Caco-2 (cell line): ENCODE measurements around the gene CD200R1. TPM values are rescaled to one million over a fixed set of nuclear protein-coding genes. Genes with fewer than 3 reads are reported as not detected.

Source experiments
- BruUV-seq: library from RNA; stranded (reverse); fragments of 400-500 nt; replicated peaks from 2 replicates; lab custom pipeline; 2021; lab: Mats Ljungman, UMichigan
- CTCF ChIA-PET: fragments of 300-600 bp; sonication (Branson Sonifier 250); formaldehyde crosslinking; loops from one replicate; lab custom pipeline; 2022; ENCODE audit warnings: antibody characterized with exemption; lab: Charles Lee
- POLR2A ChIA-PET: fragments of 300-600 bp; sonication (Branson Sonifier 250); formaldehyde crosslinking; loops from one replicate; lab custom pipeline; 2022; ENCODE audit warnings: antibody characterized with exemption; lab: Charles Lee
- DNase-seq, 2 experiments: peaks; one replicate each; pipeline versions ENCODE4 v3.0.0 to v3.0.0-alpha.2; 2020 to 2022
- H3K27me3 ChIP-seq: replicated peaks from 2 replicates; pipeline ENCODE4 v1.6.0; 2011; ENCODE audit warnings: low read length; ENCODE audit not compliant: control insufficient read depth, insufficient read depth
- H3K36me3 ChIP-seq: 2 replicates; pipeline ENCODE4 v1.5.1; 2011; ENCODE audit warnings: low read length; ENCODE audit not compliant: control insufficient read depth, insufficient read depth
- H3K4me1 ChIP-seq: fragments of 250-450 bp; sonication (Bioruptor Pico); 2 replicates; pipeline ENCODE4 v1.5.1; 2020; ENCODE audit warnings: mild to moderate bottlenecking
- H3K4me3 ChIP-seq: 2 replicates; pipeline ENCODE4 v1.5.1; 2011; ENCODE audit warnings: low read depth, mild to moderate bottlenecking, control low read depth, low read length
- H3K9me3 ChIP-seq: fragments of 250-450 bp; sonication (Bioruptor Pico); 2 replicates; pipeline ENCODE4 v1.5.1; 2020; ENCODE audit warnings: mild to moderate bottlenecking, moderate library complexity
- H3K27ac Mint-ChIP-seq: one replicate; pipeline ENCODE4 v1.8.0; 2022; ENCODE audit warnings: mixed read lengths; ENCODE audit not compliant: unreplicated experiment
- H3K27me3 Mint-ChIP-seq: one replicate; pipeline ENCODE4 v1.8.0; 2022; ENCODE audit warnings: mixed read lengths; ENCODE audit not compliant: insufficient read depth, unreplicated experiment
- H3K36me3 Mint-ChIP-seq: one replicate; pipeline ENCODE4 v1.8.0; 2022; ENCODE audit warnings: mild to moderate bottlenecking, mixed read lengths; ENCODE audit not compliant: insufficient read depth, unreplicated experiment
- H3K4me1 Mint-ChIP-seq: one replicate; pipeline ENCODE4 v1.8.0; 2022; ENCODE audit warnings: low read depth, mixed read lengths; ENCODE audit not compliant: unreplicated experiment
- H3K4me3 Mint-ChIP-seq: one replicate; pipeline ENCODE4 v1.8.0; 2022; ENCODE audit warnings: mild to moderate bottlenecking, moderate library complexity, mixed read lengths; ENCODE audit not compliant: unreplicated experiment
- H3K9me3 Mint-ChIP-seq: one replicate; pipeline ENCODE4 v1.8.0; 2022; ENCODE audit warnings: mixed read lengths; ENCODE audit not compliant: unreplicated experiment
- intact Hi-C: fragments of 100-400 bp; cut with micrococcal nuclease; formaldehyde crosslinking; loops from one replicate; pipeline ENCODE4 v1.10.0; 2022; ENCODE audit not compliant: unreplicated experiment
- total RNA-seq: library from RNA; stranded (reverse); gene quantifications from 2 replicates; pipeline ENCODE4 v1.2.3, GENCODE V29; 2022
- TF ChIP-seq, protein P1 (sequence below), 2 experiments: fragments of 200-600 bp in 1 of 2; IDR thresholded peaks; 1 replicate in 1 of 2; 2 replicates in 1 of 2; pipeline versions ENCODE4 v1.5.1 to v1.8.0; 2011 to 2022; ENCODE audit warnings: antibody characterized with exemption in 1 of 2, control low read depth in 1 of 2, inconsistent platforms in 1 of 2, low read depth in 1 of 2, low read length in 1 of 2, mild to moderate bottlenecking in 1 of 2, moderate library complexity in 1 of 2; ENCODE audit not compliant: insufficient read depth in 1 of 2, severe bottlenecking in 1 of 2, unreplicated experiment in 1 of 2

The CD200R1 gene
- total RNA-seq, 1 experiment from 2014 or later, result 0.11 TPM

DNA sequence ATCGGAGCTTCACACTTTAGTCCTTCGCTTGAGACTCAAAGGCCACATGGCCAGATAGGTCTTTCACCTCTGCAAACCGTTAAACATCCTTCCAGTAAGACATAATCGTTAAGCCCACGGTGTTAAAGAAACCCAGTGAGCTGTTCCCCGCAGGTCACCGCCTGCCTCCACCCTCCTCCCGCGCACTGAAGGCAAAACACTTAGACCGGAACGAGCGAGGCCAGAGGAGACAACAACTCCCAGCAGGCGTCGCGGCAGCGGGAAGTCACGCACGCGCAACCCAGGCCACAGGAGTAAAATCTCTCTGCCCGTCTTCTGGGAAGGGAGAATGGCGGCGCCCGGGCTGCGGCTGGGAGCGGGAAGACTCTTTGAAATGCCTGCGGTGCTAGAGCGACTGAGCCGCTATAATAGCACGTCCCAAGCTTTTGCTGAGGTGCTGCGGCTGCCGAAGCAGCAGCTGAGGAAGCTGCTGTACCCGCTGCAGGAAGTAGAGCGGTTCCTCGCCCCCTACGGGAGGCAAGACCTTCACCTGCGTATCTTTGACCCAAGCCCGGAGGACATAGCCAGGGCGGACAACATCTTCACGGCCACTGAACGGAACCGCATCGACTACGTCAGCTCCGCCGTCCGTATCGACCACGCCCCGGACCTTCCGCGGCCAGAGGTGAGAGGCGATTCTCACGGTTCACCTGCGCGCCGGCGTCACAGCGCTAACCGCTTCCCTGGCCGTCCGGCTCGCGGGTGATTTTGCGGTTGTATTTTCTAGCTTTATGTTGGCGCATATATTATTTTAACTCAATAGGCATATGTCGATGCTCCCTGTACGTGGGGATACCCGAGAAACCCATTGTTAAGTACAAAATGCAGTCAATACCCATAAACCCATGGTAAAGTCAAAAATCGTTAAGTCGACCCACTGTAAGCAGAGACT lies 16.0 kb upstream of the CD200R1 start, which contains the start of gene GTPBP8:
Gene GTPBP8, plus strand, starts transcription at position 313 of the 931 bp plus-strand sequence. Its CDS starts 16 bp downstream, at position 329.
- BruUV-seq, result TSS peak; percentile 83
- Mint-ChIP-seq H3K27ac (peak within 1 kb of the TSS; percentile 94), H3K27me3 (no peaks in the 10 kb centered on the region), H3K4me3 (peak within 1 kb of the TSS; percentile 87), H3K9me3 (no peaks in the 10 kb centered on the region), H3K36me3 (peaks cover 8% of the 10 kb centered on the region), H3K4me1 (peaks cover 15% of the 10 kb centered on the region)
- H3K4me1 ChIP-seq, result peaks cover 16% of the 10 kb centered on the region; the same call in 1 of the 2 replicates
- H3K4me3 ChIP-seq, result peak within 1 kb of the TSS; percentile 59
- CTCF ChIA-PET, result interaction anchor here (0.6 to 1.6 kb wide), 4 partner anchors 52 to 273 kb away, joined by 3 to 8 read pairs (median 5); no protein-coding TSS in a partner anchor
- H3K9me3 ChIP-seq, result no peaks in the 10 kb centered on the region
- TF ChIP-seq, protein P1, sequence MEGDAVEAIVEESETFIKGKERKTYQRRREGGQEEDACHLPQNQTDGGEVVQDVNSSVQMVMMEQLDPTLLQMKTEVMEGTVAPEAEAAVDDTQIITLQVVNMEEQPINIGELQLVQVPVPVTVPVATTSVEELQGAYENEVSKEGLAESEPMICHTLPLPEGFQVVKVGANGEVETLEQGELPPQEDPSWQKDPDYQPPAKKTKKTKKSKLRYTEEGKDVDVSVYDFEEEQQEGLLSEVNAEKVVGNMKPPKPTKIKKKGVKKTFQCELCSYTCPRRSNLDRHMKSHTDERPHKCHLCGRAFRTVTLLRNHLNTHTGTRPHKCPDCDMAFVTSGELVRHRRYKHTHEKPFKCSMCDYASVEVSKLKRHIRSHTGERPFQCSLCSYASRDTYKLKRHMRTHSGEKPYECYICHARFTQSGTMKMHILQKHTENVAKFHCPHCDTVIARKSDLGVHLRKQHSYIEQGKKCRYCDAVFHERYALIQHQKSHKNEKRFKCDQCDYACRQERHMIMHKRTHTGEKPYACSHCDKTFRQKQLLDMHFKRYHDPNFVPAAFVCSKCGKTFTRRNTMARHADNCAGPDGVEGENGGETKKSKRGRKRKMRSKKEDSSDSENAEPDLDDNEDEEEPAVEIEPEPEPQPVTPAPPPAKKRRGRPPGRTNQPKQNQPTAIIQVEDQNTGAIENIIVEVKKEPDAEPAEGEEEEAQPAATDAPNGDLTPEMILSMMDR (IDR thresholded peaks at IDR 0.05; ENCODE audit: insufficient read depth in 1 of 2, low read depth in 1 of 2, low read length in 1 of 2, severe bottlenecking in 1 of 2, unreplicated experiment in 1 of 2), result no peak
- no peaks in the 10 kb centered on the region for H3K27me3 ChIP-seq
- intact Hi-C loops, result loop anchor here (1.0 to 5.0 kb wide), 3 partner anchors 28 to 429 kb away; partner anchors contain the start of genes ATG3, CCDC80 and SLC35A5
- no peaks in the 10 kb centered on the region for H3K36me3 ChIP-seq
- POLR2A ChIA-PET, result interaction anchor here (0.7 to 2.0 kb wide), 4 partner anchors 28 to 705 kb away, joined by 3 to 12 read pairs (median 4); partner anchors contain the start of gene USF3
- peak; percentile 92 to 94 for DNase-seq

DNA sequence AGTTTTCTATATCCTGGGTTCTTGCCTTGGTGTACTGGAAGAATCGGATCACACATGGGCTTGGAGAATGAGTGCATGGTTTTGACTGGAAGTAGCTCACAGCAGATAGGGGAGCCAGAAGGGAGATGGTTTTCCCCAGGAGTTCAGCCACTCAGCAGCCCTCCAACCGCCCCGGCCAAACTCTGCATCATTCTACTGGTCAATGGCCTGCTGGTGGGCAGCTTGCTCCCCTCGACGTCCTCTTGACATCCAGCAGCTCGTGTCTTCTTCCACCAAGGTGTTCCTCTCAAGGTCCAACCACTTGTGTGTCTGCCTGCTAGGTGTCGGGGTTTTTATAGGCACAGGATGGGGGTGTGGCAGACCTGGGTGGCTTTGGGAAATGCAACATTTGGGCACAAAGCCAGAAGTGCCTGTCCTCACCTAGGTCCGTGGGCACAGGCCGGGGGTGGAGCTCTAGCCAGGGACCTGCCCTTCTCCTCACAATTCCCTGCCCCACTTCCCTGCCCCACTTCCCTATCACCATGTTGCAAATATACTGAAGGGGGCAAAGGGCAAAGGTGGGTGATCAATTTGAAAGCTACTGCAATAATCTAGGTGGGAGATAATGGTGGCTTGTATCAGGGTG lies 12.9 kb upstream of the CD200R1 start:
- Mint-ChIP-seq H3K9me3 (no peaks in the 10 kb centered on the region), H3K27ac (no peak overlapping the region), H3K4me3 (no peak overlapping the region), H3K4me1 (peaks cover 7% of the 10 kb centered on the region), H3K27me3 (peaks cover 3% of the 10 kb centered on the region), H3K36me3 (peaks cover 8% of the 10 kb centered on the region)
- Histone ChIP-seq H3K27me3 (no peaks in the 10 kb centered on the region), H3K36me3 (no peaks in the 10 kb centered on the region), H3K4me3 (no peak overlapping the region), H3K4me1 (peaks cover 10% of the 10 kb centered on the region; the same call in 1 of the 2 replicates), H3K9me3 (no peaks in the 10 kb centered on the region)
- ChIA-PET CTCF (no interaction called here), POLR2A (no interaction called here)
- no peak for DNase-seq
- intact Hi-C loops, result no loop called here
- TF ChIP-seq, protein P1 (IDR thresholded peaks at IDR 0.05; ENCODE audit: insufficient read depth in 1 of 2, low read depth in 1 of 2, low read length in 1 of 2, severe bottlenecking in 1 of 2, unreplicated experiment in 1 of 2), result no peak
- no TSS peak for BruUV-seq

GRCh38 chr3:112984485-112984884 lies 9.6 kb upstream of the CD200R1 start:
- Histone ChIP-seq H3K36me3 (no peaks in the 10 kb centered on the region), H3K9me3 (no peaks in the 10 kb centered on the region), H3K27me3 (no peaks in the 10 kb centered on the region), H3K4me3 (no peak overlapping the region), H3K4me1 (no peaks in the 10 kb centered on the region)
- H3K36me3 Mint-ChIP-seq, result no peaks in the 10 kb centered on the region
- ChIA-PET POLR2A (no interaction called here), CTCF (no interaction called here)
- no peaks in the 10 kb centered on the region for H3K9me3 Mint-ChIP-seq
- intact Hi-C loops, result no loop called here
- H3K27me3 Mint-ChIP-seq, result peaks cover 3% of the 10 kb centered on the region
- DNase-seq, result no peak
- TF ChIP-seq, protein P1 (IDR thresholded peaks at IDR 0.05; ENCODE audit: insufficient read depth in 1 of 2, low read depth in 1 of 2, low read length in 1 of 2, severe bottlenecking in 1 of 2, unreplicated experiment in 1 of 2), result no peak
- BruUV-seq, result no TSS peak
- H3K4me1 Mint-ChIP-seq, result peaks cover 1% of the 10 kb centered on the region
- no peak overlapping the region for H3K27ac Mint-ChIP-seq
- H3K4me3 Mint-ChIP-seq, result no peak overlapping the region
